Epithelial cell of esophagus (primary cell): Measurements from ENCODE around the gene PCSK6.

ENCODE experiments used
- DNase-seq: peaks from one replicate; pipeline ENCODE4 v3.0.0; 2010; ENCODE audit warnings: low read depth
- H3K4me3 ChIP-seq: 2 replicates; pipeline ENCODE4 v1.5.1; 2011; ENCODE audit warnings: mild to moderate bottlenecking, low read length, control low read depth
- TF ChIP-seq, protein P1 (sequence below): IDR thresholded peaks from 2 replicates; pipeline ENCODE4 v1.5.1; 2011; ENCODE audit warnings: low read depth, mild to moderate bottlenecking, low read length, control low read depth, inconsistent platforms; ENCODE audit not compliant: insufficient read depth; ENCODE audit errors: missing control alignments

PCSK6 gene

DNA sequence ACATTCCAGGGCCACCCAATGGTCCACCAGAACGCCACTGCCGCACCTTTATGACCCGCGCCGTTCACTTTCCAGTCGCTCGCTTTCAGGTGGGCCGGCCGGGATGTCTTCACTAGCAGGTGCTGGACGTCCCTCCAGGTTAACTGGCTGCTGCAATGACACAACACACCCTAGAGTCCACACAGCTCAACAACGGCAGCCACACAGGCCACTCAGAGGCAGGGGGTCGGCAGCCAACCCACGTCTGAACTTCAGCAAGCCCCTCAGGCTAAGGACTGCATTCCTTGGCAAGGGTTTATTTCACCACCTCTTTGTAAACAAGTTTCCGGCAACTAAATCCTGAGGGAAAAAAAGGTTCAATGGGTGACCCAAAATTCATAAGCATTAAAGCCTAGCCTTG, 105.2 kb downstream of the PCSK6 start:
- no peak overlapping the region for H3K4me3 ChIP-seq
- no peak for DNase-seq
- TF ChIP-seq, protein P1, sequence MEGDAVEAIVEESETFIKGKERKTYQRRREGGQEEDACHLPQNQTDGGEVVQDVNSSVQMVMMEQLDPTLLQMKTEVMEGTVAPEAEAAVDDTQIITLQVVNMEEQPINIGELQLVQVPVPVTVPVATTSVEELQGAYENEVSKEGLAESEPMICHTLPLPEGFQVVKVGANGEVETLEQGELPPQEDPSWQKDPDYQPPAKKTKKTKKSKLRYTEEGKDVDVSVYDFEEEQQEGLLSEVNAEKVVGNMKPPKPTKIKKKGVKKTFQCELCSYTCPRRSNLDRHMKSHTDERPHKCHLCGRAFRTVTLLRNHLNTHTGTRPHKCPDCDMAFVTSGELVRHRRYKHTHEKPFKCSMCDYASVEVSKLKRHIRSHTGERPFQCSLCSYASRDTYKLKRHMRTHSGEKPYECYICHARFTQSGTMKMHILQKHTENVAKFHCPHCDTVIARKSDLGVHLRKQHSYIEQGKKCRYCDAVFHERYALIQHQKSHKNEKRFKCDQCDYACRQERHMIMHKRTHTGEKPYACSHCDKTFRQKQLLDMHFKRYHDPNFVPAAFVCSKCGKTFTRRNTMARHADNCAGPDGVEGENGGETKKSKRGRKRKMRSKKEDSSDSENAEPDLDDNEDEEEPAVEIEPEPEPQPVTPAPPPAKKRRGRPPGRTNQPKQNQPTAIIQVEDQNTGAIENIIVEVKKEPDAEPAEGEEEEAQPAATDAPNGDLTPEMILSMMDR, result no peak

DNA sequence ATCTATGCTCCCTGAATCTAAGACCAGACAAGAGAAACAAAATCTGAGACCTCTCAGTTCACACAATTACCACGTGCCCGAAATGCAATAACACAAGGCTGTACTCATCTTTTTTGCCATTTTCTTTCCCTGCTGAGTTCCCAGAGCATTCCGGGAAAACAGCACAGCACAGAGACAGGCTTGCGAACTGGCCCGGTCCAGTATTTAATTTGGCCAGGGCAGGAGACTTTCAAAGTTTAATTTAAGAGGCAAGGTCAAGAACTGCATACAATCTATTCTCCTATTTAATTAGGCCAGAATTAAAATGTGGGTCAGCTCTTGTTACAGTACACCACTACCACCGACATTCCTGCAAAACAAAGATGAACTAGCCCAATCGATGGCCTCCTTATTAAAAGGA, 107.0 kb downstream of the PCSK6 start:
- TF ChIP-seq, protein P1, result no peak
- no peak overlapping the region for H3K4me3 ChIP-seq
- DNase-seq, result no peak

DNA sequence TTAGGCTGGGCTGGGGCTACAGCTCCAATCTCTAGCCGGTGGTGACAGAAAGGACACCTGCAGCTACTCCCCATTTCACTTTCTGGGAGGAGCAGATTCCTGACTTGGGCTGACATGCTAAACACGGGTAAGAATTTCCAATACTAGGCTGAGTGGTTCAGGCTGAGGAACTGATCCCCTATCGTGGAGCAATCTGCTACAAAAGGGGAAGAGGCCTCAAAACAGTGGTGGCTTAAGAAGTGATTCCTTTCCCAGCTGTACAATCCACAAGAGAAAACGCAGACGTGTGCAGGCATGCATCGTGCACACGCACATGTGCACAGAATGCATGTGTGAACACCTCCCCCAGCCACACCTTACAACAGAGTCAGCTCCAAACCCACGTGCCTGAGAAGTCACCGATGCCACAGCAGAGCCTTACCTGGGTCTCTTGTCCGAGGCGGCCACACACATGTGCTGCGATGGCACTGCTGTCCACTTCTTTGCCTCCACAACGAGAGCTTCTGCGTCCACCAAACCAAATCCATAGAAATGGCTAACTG, 107.8 kb downstream of the PCSK6 start:
- TF ChIP-seq, protein P1, result no peak
- peak; percentile 80 for DNase-seq
- H3K4me3 ChIP-seq, result no peak overlapping the region

DNA sequence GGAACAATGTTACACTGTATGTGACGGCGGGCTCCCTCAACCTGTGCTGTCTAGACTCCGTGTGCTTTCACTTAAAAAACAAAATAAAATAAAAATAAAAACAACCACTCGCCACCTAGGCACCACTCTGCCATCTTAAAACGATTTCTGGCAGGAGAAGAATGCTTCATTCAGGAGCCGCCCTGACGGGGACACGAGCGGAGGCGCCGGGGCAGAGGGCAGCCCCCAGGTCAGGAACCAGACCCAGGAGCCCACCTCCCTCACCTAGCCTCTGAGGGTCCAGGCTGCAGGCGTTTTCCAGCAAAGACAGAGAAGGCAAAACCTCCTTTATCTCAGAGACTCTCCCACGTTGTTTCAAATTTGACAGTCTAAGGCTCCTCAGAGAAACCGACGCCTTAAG, 109.4 kb downstream of the PCSK6 start:
- H3K4me3 ChIP-seq, result no peak overlapping the region
- TF ChIP-seq, protein P1, result no peak
- no peak for DNase-seq

DNA sequence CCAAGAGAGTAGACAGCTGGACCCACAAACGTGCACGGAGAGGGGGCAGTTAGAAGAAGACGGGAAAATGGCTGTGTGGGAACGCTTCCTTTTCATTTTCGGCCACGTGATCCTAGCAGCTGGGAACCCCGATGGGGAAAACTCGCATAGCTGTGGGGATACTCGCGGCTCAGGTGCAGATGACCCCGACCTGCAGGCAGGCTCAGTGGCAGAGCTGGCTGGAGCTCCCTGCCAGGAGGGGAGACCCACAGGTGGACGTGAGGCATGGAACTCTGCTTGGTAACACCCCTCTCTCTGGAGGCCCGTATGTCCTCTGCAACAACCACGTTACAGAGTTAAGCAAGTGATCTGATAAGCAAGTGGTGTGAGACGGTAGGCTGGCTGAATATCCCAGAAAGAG, 109.9 kb downstream of the PCSK6 start:
- H3K4me3 ChIP-seq, result no peak overlapping the region
- TF ChIP-seq, protein P1, result no peak
- no peak for DNase-seq

DNA sequence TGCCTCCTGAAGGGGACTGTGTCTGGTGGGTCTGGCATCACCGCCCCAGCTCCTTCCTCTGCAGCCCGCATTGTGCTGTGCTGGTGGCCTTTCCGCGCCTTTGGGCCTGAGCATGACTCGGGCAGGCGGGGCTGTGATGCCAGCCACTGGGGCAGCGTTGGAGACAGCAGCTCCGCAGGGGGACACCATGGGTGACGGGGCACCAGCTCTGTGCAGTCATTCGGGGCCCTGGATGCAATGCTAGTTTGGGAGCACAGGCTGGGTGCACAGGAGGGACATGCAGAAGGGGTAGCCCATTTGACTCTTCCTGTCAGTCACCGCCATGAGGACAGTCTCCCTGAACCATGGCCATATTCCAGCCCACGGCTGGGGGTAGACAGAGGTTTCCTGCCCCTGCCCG, 110.6 kb downstream of the PCSK6 start:
- H3K4me3 ChIP-seq, result no peak overlapping the region
- no peak for DNase-seq
- TF ChIP-seq, protein P1, result no peak

DNA sequence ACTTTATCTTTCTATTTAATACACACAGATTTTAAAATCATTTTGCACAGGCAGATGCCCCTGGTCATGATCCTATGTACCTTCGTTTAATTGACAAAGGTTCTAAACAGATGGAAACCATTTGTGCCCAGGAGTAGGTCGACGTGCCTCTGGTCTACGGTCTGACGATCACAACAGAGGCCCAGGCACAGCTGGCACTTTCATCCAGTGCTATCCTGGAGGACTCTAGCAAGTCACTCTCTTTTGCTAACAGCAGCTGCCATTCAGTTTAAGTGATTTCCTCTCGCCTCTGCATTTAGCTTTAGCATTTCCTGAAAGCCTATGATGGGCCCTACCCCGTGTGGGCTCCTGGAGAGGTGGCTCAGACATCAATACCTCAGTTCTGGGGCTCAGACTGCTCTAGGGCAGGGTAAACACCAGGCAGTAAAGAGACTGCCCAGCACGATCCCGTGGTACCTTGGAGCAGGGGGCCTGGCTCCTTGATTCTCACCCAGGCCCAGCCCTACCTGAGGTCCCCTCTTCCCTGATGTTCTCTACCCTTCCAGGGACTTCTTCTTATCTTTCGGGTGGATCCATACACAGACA, 111.2 kb downstream of the PCSK6 start:
- TF ChIP-seq, protein P1, result no peak
- no peak for DNase-seq
- H3K4me3 ChIP-seq, result no peak overlapping the region
